DND-41 (cell line): Measurements from ENCODE around the gene CD320.

Source experiments
- ATAC-seq: fragments of 200-7000 bp; cut with Tn5 transposase; 3 replicates; pipeline ENCODE4 v1.9.1; 2021; ENCODE audit warnings: low read depth; ENCODE audit not compliant: insufficient read depth
- DNase-seq: peaks from one replicate; pipeline ENCODE4 v3.0.0-alpha.2; 2020
- H2AFZ ChIP-seq: 2 replicates; pipeline ENCODE4 v1.6.0; 2012; ENCODE audit warnings: low read depth, low read length
- H3K27ac ChIP-seq: 2 replicates; pipeline ENCODE4 v1.5.1; 2012; ENCODE audit warnings: low read length, inconsistent platforms
- H3K27me3 ChIP-seq: fragments of 200-600 bp; sonication (generic); 2 replicates; pipeline ENCODE4 v1.6.0; 2012; ENCODE audit warnings: low read length, mild to moderate bottlenecking, inconsistent platforms; ENCODE audit not compliant: insufficient read depth, poor library complexity
- H3K36me3 ChIP-seq: 2 replicates; pipeline ENCODE4 v1.5.1; 2012; ENCODE audit warnings: low read length, inconsistent platforms; ENCODE audit not compliant: insufficient read depth
- H3K4me1 ChIP-seq: 2 replicates; pipeline ENCODE4 v1.5.1; 2012; ENCODE audit warnings: mild to moderate bottlenecking, low read length; ENCODE audit not compliant: insufficient read depth
- H3K4me2 ChIP-seq: 2 replicates; pipeline ENCODE4 v1.6.0; 2012; ENCODE audit warnings: mild to moderate bottlenecking, moderate library complexity, low read length, inconsistent platforms; ENCODE audit not compliant: insufficient read depth
- H3K4me3 ChIP-seq, 2 experiments: fragments of 200-600 bp in 1 of 2; shearing (Covaris generic) in 1 of 2; 2 replicates each; pipeline ENCODE4 v1.5.1; 2012 to 2016; ENCODE audit warnings: inconsistent platforms in 2 of 2, low read length in 2 of 2, mild to moderate bottlenecking in 2 of 2, low read depth in 1 of 2, moderate library complexity in 1 of 2
- H3K79me2 ChIP-seq: 2 replicates; pipeline ENCODE4 v1.6.0; 2012; ENCODE audit warnings: low read length, inconsistent platforms; ENCODE audit not compliant: insufficient read depth
- H3K9ac ChIP-seq: 2 replicates; pipeline ENCODE4 v1.6.0; 2012; ENCODE audit warnings: low read depth, mild to moderate bottlenecking, inconsistent platforms, low read length, moderate library complexity
- H3K9me3 ChIP-seq: 2 replicates; pipeline ENCODE4 v1.5.1; 2012; ENCODE audit warnings: low read length, moderate library complexity, mild to moderate bottlenecking, inconsistent platforms; ENCODE audit not compliant: insufficient read depth, severe bottlenecking
- H4K20me1 ChIP-seq: 2 replicates; pipeline ENCODE4 v1.6.0; 2012; ENCODE audit warnings: low read length; ENCODE audit not compliant: insufficient read depth
- EZH2 ChIP-seq: IDR thresholded peaks from 3 replicates; pipeline ENCODE4 v1.6.1; 2012; ENCODE audit warnings: borderline replicate concordance, low read depth, mild to moderate bottlenecking, moderate library complexity, low read length, inconsistent platforms; ENCODE audit not compliant: severe bottlenecking
- TF ChIP-seq, protein P1 (sequence below): IDR thresholded peaks from 2 replicates; pipeline ENCODE4 v1.5.1; 2012; ENCODE audit warnings: borderline replicate concordance, low read length, moderate library complexity, mild to moderate bottlenecking; ENCODE audit not compliant: poor library complexity, severe bottlenecking; ENCODE audit errors: extremely low read depth

Gene CD320

GRCh38 chr19:8310342-8311055, 2.3 kb upstream of the CD320 start:
- ATAC-seq (no peak), DNase-seq (peak; percentile 6)
- Histone ChIP-seq H3K4me1 (peaks cover 45% of the 10 kb centered on the region), H3K9me3 (no peaks in the 10 kb centered on the region), H3K9ac (no peak overlapping the region), H3K4me2 (peak overlapping the region; percentile 16; the same call in 1 of the 2 replicates), H3K36me3 (peaks cover 55% of the 10 kb centered on the region), H2AFZ (no peak overlapping the region), H3K27me3 (no peaks in the 10 kb centered on the region), H4K20me1 (no peaks in the 10 kb centered on the region), H3K4me3 (no peak overlapping the region), H3K79me2 (peaks cover 41% of the 10 kb centered on the region), H3K27ac (no peak overlapping the region)
- TF ChIP-seq, protein P1, sequence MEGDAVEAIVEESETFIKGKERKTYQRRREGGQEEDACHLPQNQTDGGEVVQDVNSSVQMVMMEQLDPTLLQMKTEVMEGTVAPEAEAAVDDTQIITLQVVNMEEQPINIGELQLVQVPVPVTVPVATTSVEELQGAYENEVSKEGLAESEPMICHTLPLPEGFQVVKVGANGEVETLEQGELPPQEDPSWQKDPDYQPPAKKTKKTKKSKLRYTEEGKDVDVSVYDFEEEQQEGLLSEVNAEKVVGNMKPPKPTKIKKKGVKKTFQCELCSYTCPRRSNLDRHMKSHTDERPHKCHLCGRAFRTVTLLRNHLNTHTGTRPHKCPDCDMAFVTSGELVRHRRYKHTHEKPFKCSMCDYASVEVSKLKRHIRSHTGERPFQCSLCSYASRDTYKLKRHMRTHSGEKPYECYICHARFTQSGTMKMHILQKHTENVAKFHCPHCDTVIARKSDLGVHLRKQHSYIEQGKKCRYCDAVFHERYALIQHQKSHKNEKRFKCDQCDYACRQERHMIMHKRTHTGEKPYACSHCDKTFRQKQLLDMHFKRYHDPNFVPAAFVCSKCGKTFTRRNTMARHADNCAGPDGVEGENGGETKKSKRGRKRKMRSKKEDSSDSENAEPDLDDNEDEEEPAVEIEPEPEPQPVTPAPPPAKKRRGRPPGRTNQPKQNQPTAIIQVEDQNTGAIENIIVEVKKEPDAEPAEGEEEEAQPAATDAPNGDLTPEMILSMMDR, result no peak
- no peak for TF ChIP-seq EZH2

DNA sequence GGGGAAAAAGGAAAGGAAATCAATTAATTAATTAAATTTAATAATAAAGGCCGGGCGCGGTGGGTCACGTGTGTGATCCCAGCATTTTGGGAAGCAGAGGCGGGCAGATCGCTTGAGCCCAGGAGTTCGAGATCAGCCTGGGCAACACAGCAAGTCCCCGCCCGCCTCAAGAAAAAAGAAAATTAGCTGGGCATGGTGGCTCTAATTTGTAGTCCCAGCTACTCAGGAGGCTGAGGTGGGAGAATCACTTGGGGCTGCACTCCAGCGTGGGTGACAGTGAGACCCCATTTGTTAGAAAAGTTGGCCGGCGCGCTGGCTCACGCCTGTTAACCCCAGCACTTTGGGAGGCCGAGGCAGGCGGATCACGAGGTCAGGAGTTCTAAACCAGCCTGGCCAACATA, 733 bp upstream of the CD320 start:
- H3K4me2 ChIP-seq, result peak overlapping the region; percentile 97
- H3K27ac ChIP-seq, result peak overlapping the region; percentile 87
- H4K20me1 ChIP-seq, result peaks cover 5% of the 10 kb centered on the region
- peaks cover 57% of the 10 kb centered on the region for H3K36me3 ChIP-seq
- ATAC-seq (no peak), DNase-seq (peak; percentile 4)
- peaks cover 53% of the 10 kb centered on the region for H3K79me2 ChIP-seq
- H3K4me3 ChIP-seq, result peak overlapping the region; percentile 57 to 71; a peak in 3 of 4 replicates
- no peaks in the 10 kb centered on the region for H3K27me3 ChIP-seq
- peak overlapping the region; percentile 77 for H3K9ac ChIP-seq
- H3K4me1 ChIP-seq, result peaks cover 52% of the 10 kb centered on the region
- peak overlapping the region; percentile 77; the same call in 1 of the 2 replicates for H2AFZ ChIP-seq
- TF ChIP-seq, protein P1, result no peak
- TF ChIP-seq EZH2, result no peak
- H3K9me3 ChIP-seq, result no peaks in the 10 kb centered on the region

DNA sequence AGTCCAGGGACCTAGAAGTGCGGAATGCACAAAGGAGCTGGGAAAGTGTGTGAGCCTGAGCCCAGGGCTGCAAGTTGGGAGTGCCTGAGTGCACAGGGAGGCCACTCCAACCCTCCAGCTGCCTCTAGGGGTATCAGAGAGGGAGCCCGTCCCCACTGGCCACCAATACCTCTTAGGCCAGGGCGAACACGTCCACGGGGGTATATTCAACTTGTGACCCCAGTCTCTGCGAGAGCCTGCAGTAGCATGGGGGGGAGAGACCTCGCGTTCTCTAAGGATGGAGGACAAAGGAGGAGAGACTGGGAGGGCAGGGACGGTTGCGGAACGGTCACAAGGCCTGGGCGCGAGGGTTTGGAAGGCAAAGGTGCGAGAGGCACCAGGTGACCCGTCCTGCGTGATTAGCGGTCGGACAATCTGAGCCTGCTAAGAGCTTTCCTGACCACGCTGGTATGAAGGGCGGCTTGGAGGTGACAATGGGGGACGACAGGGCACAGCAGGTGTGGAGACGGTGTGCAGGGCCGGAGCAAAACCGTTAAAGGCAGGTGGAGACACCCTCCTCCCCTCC, 676 bp downstream of the CD320 start:
- Histone ChIP-seq H3K4me2 (peak overlapping the region; percentile 97), H3K36me3 (peaks cover 64% of the 10 kb centered on the region), H3K4me1 (peaks cover 52% of the 10 kb centered on the region), H3K79me2 (peaks cover 53% of the 10 kb centered on the region), H3K9ac (peak overlapping the region; percentile 77), H3K9me3 (no peaks in the 10 kb centered on the region), H3K4me3 (peak overlapping the region; percentile 57 to 71; a peak in 3 of 4 replicates), H3K27ac (peak overlapping the region; percentile 87), H4K20me1 (peaks cover 5% of the 10 kb centered on the region), H3K27me3 (no peaks in the 10 kb centered on the region), H2AFZ (peak overlapping the region; percentile 77)
- TF ChIP-seq, protein P1, result no peak
- TF ChIP-seq EZH2, result no peak
- ATAC-seq (peak; percentile 4; the same call in 1 of the 3 replicates), DNase-seq (peak; percentile 34)
